Upper lobe of right lung (tissue), 1 donor: ENCODE results near the gene PTGES2. TPM values are rescaled to one million over a fixed set of nuclear protein-coding genes. Genes with fewer than 3 reads are reported as not detected.

Experiments
- ATAC-seq: fragments of 200-7000 bp; cut with Tn5 transposase; one replicate; pipeline ENCODE4 v1.9.1; 2020; ENCODE audit warnings: mild to moderate bottlenecking, moderate library complexity
- DNase-seq: peaks from one replicate; pipeline ENCODE4 v3.0.0-alpha.2; 2020
- H3K27ac ChIP-seq: fragments of 200-600 bp; one replicate; pipeline ENCODE4 v1.8.0; 2022
- H3K27me3 ChIP-seq: fragments of 200-600 bp; one replicate; pipeline ENCODE4 v1.8.0; 2022; ENCODE audit warnings: mild to moderate bottlenecking
- H3K36me3 ChIP-seq: fragments of 200-600 bp; one replicate; pipeline ENCODE4 v1.8.0; 2022
- H3K4me1 ChIP-seq: fragments of 200-600 bp; one replicate; pipeline ENCODE4 v1.8.0; 2022
- H3K4me3 ChIP-seq: fragments of 200-600 bp; one replicate; pipeline ENCODE4 v1.8.0; 2022; ENCODE audit warnings: mild to moderate bottlenecking
- H3K9me3 ChIP-seq: fragments of 200-600 bp; one replicate; pipeline ENCODE4 v1.8.0; 2022
- intact Hi-C: fragments of 100-400 bp; cut with DNase I; formaldehyde crosslinking; loops from one replicate; pipeline ENCODE4 v1.11.0; 2022
- total RNA-seq: library from RNA; stranded (reverse); fragmentation: NEBNext Ultra II Directional; extraction: Animal tissue kit (Norgen Biotek cat#: 25700); gene quantifications from one replicate; pipeline ENCODE4 v1.2.1, GENCODE V29; 2021
- TF ChIP-seq, protein P1 (sequence below): fragments of 200-600 bp; IDR thresholded peaks from one replicate; pipeline ENCODE4 v1.8.0; 2022; ENCODE audit warnings: antibody characterized with exemption
- donor health status: DM: no; HTN: yes; CAD: no; lungs with severe emphysema.

PTGES2 gene
- total RNA-seq, 1 donor from 2014 or later: 35.1 TPM

GRCh38 chr9:128087262-128087661 lies 40.3 kb downstream of the PTGES2 start:
- ATAC-seq (no peak), DNase-seq (no peak)
- Histone ChIP-seq H3K27ac (no peak overlapping the region), H3K4me1 (peaks cover 35% of the 10 kb centered on the region), H3K4me3 (no peak overlapping the region), H3K36me3 (peaks cover 3% of the 10 kb centered on the region), H3K9me3 (no peaks in the 10 kb centered on the region), H3K27me3 (no peaks in the 10 kb centered on the region)
- TF ChIP-seq, protein P1, sequence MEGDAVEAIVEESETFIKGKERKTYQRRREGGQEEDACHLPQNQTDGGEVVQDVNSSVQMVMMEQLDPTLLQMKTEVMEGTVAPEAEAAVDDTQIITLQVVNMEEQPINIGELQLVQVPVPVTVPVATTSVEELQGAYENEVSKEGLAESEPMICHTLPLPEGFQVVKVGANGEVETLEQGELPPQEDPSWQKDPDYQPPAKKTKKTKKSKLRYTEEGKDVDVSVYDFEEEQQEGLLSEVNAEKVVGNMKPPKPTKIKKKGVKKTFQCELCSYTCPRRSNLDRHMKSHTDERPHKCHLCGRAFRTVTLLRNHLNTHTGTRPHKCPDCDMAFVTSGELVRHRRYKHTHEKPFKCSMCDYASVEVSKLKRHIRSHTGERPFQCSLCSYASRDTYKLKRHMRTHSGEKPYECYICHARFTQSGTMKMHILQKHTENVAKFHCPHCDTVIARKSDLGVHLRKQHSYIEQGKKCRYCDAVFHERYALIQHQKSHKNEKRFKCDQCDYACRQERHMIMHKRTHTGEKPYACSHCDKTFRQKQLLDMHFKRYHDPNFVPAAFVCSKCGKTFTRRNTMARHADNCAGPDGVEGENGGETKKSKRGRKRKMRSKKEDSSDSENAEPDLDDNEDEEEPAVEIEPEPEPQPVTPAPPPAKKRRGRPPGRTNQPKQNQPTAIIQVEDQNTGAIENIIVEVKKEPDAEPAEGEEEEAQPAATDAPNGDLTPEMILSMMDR: no peak
- intact Hi-C loops: no loop called here

DNA sequence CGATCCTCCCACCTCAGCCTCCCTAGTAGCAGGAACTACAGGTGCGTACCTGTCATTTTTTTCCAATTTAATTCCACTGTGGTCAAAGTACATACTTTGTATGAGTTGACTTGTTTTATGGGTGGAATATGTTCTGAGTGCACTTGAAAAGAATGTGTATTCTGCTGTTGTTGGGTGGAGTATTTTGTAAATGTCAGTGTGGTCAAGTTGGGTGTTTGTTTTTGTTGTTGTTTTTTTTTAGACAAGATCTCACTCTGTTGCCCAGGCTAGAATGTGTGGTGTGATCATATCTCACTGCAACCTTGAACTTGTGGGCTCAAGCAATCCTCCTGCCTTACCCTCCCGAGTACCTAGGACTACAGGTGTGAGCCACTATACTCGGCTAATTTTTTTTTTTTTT lies 41.6 kb downstream of the PTGES2 start:
- intact Hi-C loops: no loop called here
- no peak overlapping the region for H3K27ac ChIP-seq
- no peak overlapping the region for H3K4me3 ChIP-seq
- H3K36me3 ChIP-seq: peaks cover 5% of the 10 kb centered on the region
- ATAC-seq (no peak), DNase-seq (no peak)
- TF ChIP-seq, protein P1: no peak
- H3K9me3 ChIP-seq: no peaks in the 10 kb centered on the region
- H3K27me3 ChIP-seq: no peaks in the 10 kb centered on the region
- peaks cover 36% of the 10 kb centered on the region for H3K4me1 ChIP-seq

DNA sequence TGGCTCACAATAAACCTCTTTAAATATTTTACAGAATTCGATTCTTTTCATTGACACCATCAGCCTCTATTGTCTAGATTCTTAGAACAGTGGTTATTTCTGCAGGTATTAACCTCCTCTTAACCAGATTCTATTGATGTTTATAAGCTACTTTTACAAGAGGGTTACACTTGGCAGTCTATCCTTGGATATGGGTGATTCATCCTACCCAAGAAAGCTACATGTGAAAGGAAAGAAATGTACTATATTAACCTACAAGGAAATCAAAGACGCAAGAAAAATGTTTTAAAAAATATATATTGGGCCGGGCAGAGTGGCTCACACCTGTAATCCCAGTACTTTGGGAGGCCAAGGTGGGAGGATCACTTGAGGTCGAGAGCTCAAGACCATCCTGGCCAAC lies 42.8 kb downstream of the PTGES2 start:
- ATAC-seq: no peak
- Histone ChIP-seq H3K27me3 (no peaks in the 10 kb centered on the region), H3K4me1 (peaks cover 37% of the 10 kb centered on the region), H3K4me3 (no peak overlapping the region), H3K27ac (no peak overlapping the region), H3K9me3 (no peaks in the 10 kb centered on the region), H3K36me3 (peaks cover 5% of the 10 kb centered on the region)
- TF ChIP-seq, protein P1: no peak
- intact Hi-C loops: no loop called here
- no peak for DNase-seq

DNA sequence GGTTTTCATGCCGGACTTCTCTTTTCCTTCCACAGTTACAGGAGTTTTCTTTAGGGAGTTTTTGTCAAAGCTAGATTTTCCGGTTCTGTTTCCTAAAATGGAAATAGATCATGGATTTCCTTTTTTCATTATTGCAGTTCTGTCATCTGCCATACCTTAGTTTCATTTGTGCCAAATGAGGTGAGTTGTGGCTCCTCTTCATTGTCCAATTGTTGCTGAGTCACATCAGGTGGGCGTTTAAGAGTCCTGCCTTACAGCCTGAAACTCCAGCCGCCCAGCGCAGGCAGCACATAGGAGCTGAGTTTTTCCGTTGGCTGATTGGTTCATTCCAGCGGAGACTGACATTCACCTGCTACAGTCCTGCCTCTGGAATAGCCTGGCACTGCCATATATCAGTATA lies 45.4 kb downstream of the PTGES2 start:
- no peak overlapping the region for H3K4me3 ChIP-seq
- H3K9me3 ChIP-seq: no peaks in the 10 kb centered on the region
- TF ChIP-seq, protein P1: no peak
- no peaks in the 10 kb centered on the region for H3K27me3 ChIP-seq
- ATAC-seq: no peak
- peak overlapping the region; percentile 66 for H3K27ac ChIP-seq
- H3K4me1 ChIP-seq: peaks cover 47% of the 10 kb centered on the region
- H3K36me3 ChIP-seq: peaks cover 5% of the 10 kb centered on the region
- intact Hi-C loops: no loop called here
- DNase-seq: no peak

- peak; percentile 41 for ATAC-seq
- H3K9me3 ChIP-seq: no peaks in the 10 kb centered on the region
- H3K27ac ChIP-seq: peak overlapping the region; percentile 66
- peaks cover 5% of the 10 kb centered on the region for H3K36me3 ChIP-seq
- H3K27me3 ChIP-seq: no peaks in the 10 kb centered on the region
- DNase-seq: no peak
- H3K4me1 ChIP-seq: peaks cover 47% of the 10 kb centered on the region
- TF ChIP-seq, protein P1: no peak
- no peak overlapping the region for H3K4me3 ChIP-seq
- intact Hi-C loops: no loop called here
These were observed 46.5 kb downstream of the PTGES2 start for GRCh38 chr9:128081056-128081455.

DNA sequence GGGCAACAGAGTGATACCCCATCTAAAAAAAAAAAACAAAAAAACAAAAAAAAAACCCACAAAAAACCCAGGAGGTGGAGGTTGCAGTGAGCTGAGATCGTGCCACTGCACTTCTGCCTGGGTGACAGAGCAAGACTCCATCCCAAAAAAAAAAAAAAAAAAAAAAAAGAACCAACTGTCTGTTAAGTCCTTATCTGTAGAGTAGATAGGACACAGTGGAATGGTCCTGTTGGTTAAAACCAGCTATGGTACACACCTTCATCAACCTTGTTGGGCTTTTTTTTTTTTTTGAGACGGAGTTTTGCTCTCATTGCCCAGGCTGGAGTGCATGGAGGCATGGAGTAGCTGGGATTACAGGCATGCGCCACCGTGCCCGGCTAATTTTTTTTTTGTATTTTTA lies 47.3 kb downstream of the PTGES2 start:
- no peak overlapping the region for H3K4me3 ChIP-seq
- intact Hi-C loops: no loop called here
- TF ChIP-seq, protein P1: no peak
- no peaks in the 10 kb centered on the region for H3K27me3 ChIP-seq
- H3K36me3 ChIP-seq: peaks cover 5% of the 10 kb centered on the region
- H3K27ac ChIP-seq: peak overlapping the region; percentile 66
- H3K9me3 ChIP-seq: no peaks in the 10 kb centered on the region
- DNase-seq (no peak), ATAC-seq (no peak)
- H3K4me1 ChIP-seq: peaks cover 47% of the 10 kb centered on the region
